Measurements from ENCODE around the gene MXD1.

DNA sequence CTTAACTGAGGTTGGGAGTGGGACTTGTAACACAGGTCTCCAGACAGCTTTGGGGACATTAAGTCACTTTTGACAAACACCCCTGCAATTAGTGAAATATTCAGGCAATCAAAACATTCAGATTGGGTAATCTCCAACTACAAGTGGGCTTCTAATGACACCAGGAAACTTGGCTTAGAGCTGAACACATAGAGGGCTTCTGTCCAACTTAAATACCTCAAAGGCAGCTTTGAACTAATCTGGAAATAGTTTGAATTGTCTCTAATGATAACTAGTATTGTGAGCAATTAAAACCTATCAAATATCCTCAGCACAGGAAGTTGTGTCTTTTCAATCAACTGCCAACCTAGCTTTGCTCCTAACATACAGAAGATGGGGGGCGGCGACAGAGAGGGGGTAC, 51.6 kb downstream of the MXD1 start:
- TF ChIP-seq POLR2AphosphoS5 (IDR thresholded peaks at IDR 0.05), result no peak
- TF ChIP-seq, protein P1, sequence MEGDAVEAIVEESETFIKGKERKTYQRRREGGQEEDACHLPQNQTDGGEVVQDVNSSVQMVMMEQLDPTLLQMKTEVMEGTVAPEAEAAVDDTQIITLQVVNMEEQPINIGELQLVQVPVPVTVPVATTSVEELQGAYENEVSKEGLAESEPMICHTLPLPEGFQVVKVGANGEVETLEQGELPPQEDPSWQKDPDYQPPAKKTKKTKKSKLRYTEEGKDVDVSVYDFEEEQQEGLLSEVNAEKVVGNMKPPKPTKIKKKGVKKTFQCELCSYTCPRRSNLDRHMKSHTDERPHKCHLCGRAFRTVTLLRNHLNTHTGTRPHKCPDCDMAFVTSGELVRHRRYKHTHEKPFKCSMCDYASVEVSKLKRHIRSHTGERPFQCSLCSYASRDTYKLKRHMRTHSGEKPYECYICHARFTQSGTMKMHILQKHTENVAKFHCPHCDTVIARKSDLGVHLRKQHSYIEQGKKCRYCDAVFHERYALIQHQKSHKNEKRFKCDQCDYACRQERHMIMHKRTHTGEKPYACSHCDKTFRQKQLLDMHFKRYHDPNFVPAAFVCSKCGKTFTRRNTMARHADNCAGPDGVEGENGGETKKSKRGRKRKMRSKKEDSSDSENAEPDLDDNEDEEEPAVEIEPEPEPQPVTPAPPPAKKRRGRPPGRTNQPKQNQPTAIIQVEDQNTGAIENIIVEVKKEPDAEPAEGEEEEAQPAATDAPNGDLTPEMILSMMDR (IDR thresholded peaks at IDR 0.05), result no peak
- TF ChIP-seq POLR2A (IDR thresholded peaks at IDR 0.05), result no peak
- TF ChIP-seq EP300 (IDR thresholded peaks at IDR 0.05), result no peak
